Activated B cell treated with CpG ODN at 0.5 μM for 24 hours (primary cell): Measurements from ENCODE around the gene NFATC3. TPM values are rescaled to one million over a fixed set of nuclear protein-coding genes. Genes with fewer than 3 reads are reported as not detected.

Experiments
- ATAC-seq: fragments of 200-7000 bp; cut with Tn5 transposase; one replicate; pipeline ENCODE4 v1.10.0; 2021; ENCODE audit warnings: low read depth, mild to moderate bottlenecking, moderate library complexity
- CTCF ChIA-PET: fragments of 350-600 bp; sonication (Branson Sonifier 250); formaldehyde crosslinking; loops from one replicate; lab custom pipeline; 2021; ENCODE audit warnings: antibody characterized with exemption; lab: Charles Lee
- POLR2A ChIA-PET: fragments of 350-600 bp; sonication (Branson Sonifier 250); formaldehyde crosslinking; loops from one replicate; lab custom pipeline; 2021; ENCODE audit warnings: antibody characterized with exemption; lab: Charles Lee
- DNase-seq: peaks from one replicate; pipeline ENCODE4 v3.0.0; 2022
- H3K27ac Mint-ChIP-seq: one replicate; pipeline ENCODE4 v1.8.0; 2020; ENCODE audit warnings: mixed read lengths
- H3K27me3 Mint-ChIP-seq: one replicate; pipeline ENCODE4 v1.8.0; 2021; ENCODE audit warnings: mixed read lengths
- H3K36me3 Mint-ChIP-seq: one replicate; pipeline ENCODE4 v1.8.0; 2021; ENCODE audit warnings: low read depth, mixed read lengths
- H3K4me1 Mint-ChIP-seq: one replicate; pipeline ENCODE4 v1.8.0; 2021; ENCODE audit warnings: mixed read lengths
- H3K4me3 Mint-ChIP-seq: one replicate; pipeline ENCODE4 v1.8.0; 2020; ENCODE audit warnings: mild to moderate bottlenecking, mixed read lengths
- H3K9me3 Mint-ChIP-seq: one replicate; pipeline ENCODE4 v1.8.0; 2020; ENCODE audit warnings: mixed read lengths
- CTCF ChIP-seq: fragments of 200-600 bp; IDR thresholded peaks from one replicate; pipeline ENCODE4 v1.8.0; 2022; ENCODE audit warnings: antibody characterized with exemption, mild to moderate bottlenecking
- intact Hi-C: fragments of 100-400 bp; cut with micrococcal nuclease; formaldehyde crosslinking; loops from one replicate; pipeline ENCODE4 v1.15.1; 2024
- total RNA-seq: library from RNA; stranded (reverse); gene quantifications from 2 replicates; pipeline ENCODE4 v1.2.3, GENCODE V29; 2022

The NFATC3 gene
- total RNA-seq, 1 donor from 2014 or later: 72.0 TPM

- no peak overlapping the region for H3K27ac Mint-ChIP-seq
- intact Hi-C loops: no loop called here
- no peaks in the 10 kb centered on the region for H3K9me3 Mint-ChIP-seq
- ATAC-seq (no peak), DNase-seq (no peak)
- H3K4me3 Mint-ChIP-seq: no peak overlapping the region
- ChIA-PET CTCF (interaction anchor here (0.9 to 3.5 kb wide), 8 partner anchors 9 to 250 kb away, joined by 3 to 17 read pairs (median 3); partner anchors contain the start of gene NFATC3), POLR2A (interaction anchor here (1.7 kb wide), 1 partner anchor 18 kb away, joined by 5 read pairs; the partner anchor contains the start of gene NFATC3)
- H3K27me3 Mint-ChIP-seq: no peaks in the 10 kb centered on the region
- H3K36me3 Mint-ChIP-seq: peaks cover 82% of the 10 kb centered on the region
- no peak for TF ChIP-seq CTCF
- peaks cover 38% of the 10 kb centered on the region for H3K4me1 Mint-ChIP-seq
These were observed 18.4 kb upstream of the NFATC3 start for GRCh38 chr16:68066763-68067162.

GRCh38 chr16:68068926-68069325, 16.2 kb upstream of the NFATC3 start:
- Mint-ChIP-seq H3K36me3 (peaks cover 84% of the 10 kb centered on the region), H3K4me1 (peaks cover 53% of the 10 kb centered on the region), H3K9me3 (no peaks in the 10 kb centered on the region), H3K27ac (no peak overlapping the region), H3K4me3 (no peak overlapping the region), H3K27me3 (no peaks in the 10 kb centered on the region)
- POLR2A ChIA-PET: interaction anchor here (9.1 kb wide), 1 partner anchor 16 kb away, joined by 211 read pairs; the partner anchor contains the start of gene NFATC3
- ATAC-seq (no peak), DNase-seq (no peak)
- CTCF ChIA-PET: interaction anchor here (1.5 to 3.8 kb wide), 3 partner anchors 15 to 252 kb away, joined by 6 to 15 read pairs (median 6); no protein-coding TSS in a partner anchor
- intact Hi-C loops: no loop called here
- TF ChIP-seq CTCF: no peak

GRCh38 chr16:68069511-68070248, 15.5 kb upstream of the NFATC3 start:
- H3K27ac Mint-ChIP-seq: peak overlapping the region; percentile 68
- ChIA-PET POLR2A (interaction anchor here (0.6 to 9.1 kb wide), 4 partner anchors 10 to 133 kb away, joined by 3 to 211 read pairs (median 10); partner anchors contain the start of genes NFATC3 and PSMB10), CTCF (interaction anchor here (1.3 to 3.8 kb wide), 7 partner anchors 15 to 253 kb away, joined by 3 to 15 read pairs (median 6); no protein-coding TSS in a partner anchor)
- intact Hi-C loops: loop anchor here (2.0 to 10.0 kb wide), 2 partner anchors 15 to 405 kb away; partner anchors contain the start of genes ACD, C16orf86, ENKD1 and NFATC3
- no peaks in the 10 kb centered on the region for H3K9me3 Mint-ChIP-seq
- no peak for ATAC-seq
- no peaks in the 10 kb centered on the region for H3K27me3 Mint-ChIP-seq
- TF ChIP-seq CTCF: no peak
- no peak for DNase-seq
- H3K4me1 Mint-ChIP-seq: peaks cover 55% of the 10 kb centered on the region
- H3K36me3 Mint-ChIP-seq: peaks cover 83% of the 10 kb centered on the region
- peak overlapping the region; percentile 24 for H3K4me3 Mint-ChIP-seq

- no peak for DNase-seq
- H3K36me3 Mint-ChIP-seq: peaks cover 84% of the 10 kb centered on the region
These were observed 14.9 kb upstream of the NFATC3 start for GRCh38 chr16:68070249-68070730.

More at GRCh38 chr16:68070249-68070730, 14.9 kb upstream of the NFATC3 start:
- Mint-ChIP-seq H3K27ac (peak overlapping the region; percentile 68), H3K4me3 (peak overlapping the region; percentile 55), H3K27me3 (no peaks in the 10 kb centered on the region), H3K9me3 (no peaks in the 10 kb centered on the region), H3K4me1 (peaks cover 57% of the 10 kb centered on the region)
- ChIA-PET POLR2A (interaction anchor here (0.6 to 9.1 kb wide), 6 partner anchors 9 to 134 kb away, joined by 3 to 211 read pairs (median 4); partner anchors contain the start of genes NFATC3 and PSMB10), CTCF (interaction anchor here (1.3 to 6.3 kb wide), 8 partner anchors 14 to 254 kb away, joined by 3 to 54 read pairs (median 7); partner anchors contain the start of gene NFATC3)
- intact Hi-C loops: loop anchor here (2.0 to 10.0 kb wide), 2 partner anchors 15 to 405 kb away; partner anchors contain the start of genes ACD, C16orf86, ENKD1 and NFATC3
- TF ChIP-seq CTCF: no peak
- no peak for ATAC-seq
